Measurements from ENCODE around the gene GDPD1.

The GDPD1 gene

GRCh38 chr17:59185997-59186396 lies 34.3 kb upstream of the GDPD1 start:
- Histone ChIP-seq H3K9ac (ENCODE audit: low read length) (no peak overlapping the region), H3K36me3 (replicated peaks; ENCODE audit: low read depth, low read length) (peaks cover 23% of the 10 kb centered on the region), H3K79me2 (ENCODE audit: low read length) (no peaks in the 10 kb centered on the region), H3K27me3 (ENCODE audit: low read depth, low read length) (no peaks in the 10 kb centered on the region), H4K20me1 (ENCODE audit: insufficient read depth, low read length) (no peaks in the 10 kb centered on the region), H3K9me3 (ENCODE audit: insufficient read depth, low read length) (no peaks in the 10 kb centered on the region), H3K27ac (ENCODE audit: low read length) (no peak overlapping the region), H2AFZ (ENCODE audit: low read depth, low read length) (no peak overlapping the region), H3K4me1 (ENCODE audit: low read length) (no peaks in the 10 kb centered on the region), H3K4me3 (ENCODE audit: low read length) (no peak overlapping the region), H3K4me2 (ENCODE audit: low read length) (no peak overlapping the region)
- TF ChIP-seq EZH2phosphoT487 (IDR thresholded peaks at IDR 0.05; ENCODE audit: low read depth) (no peak), CTCF (IDR thresholded peaks at IDR 0.05; ENCODE audit: low read depth, low read length) (no peak)

GRCh38 chr17:59186850-59187249 lies 33.5 kb upstream of the GDPD1 start:
- H4K20me1 ChIP-seq (ENCODE audit: insufficient read depth, low read length): no peaks in the 10 kb centered on the region
- H3K27me3 ChIP-seq (ENCODE audit: low read depth, low read length): no peaks in the 10 kb centered on the region
- H3K36me3 ChIP-seq (replicated peaks; ENCODE audit: low read depth, low read length): peaks cover 28% of the 10 kb centered on the region
- no peak overlapping the region for H2AFZ ChIP-seq (ENCODE audit: low read depth, low read length)
- H3K27ac ChIP-seq (ENCODE audit: low read length): no peak overlapping the region
- no peak overlapping the region for H3K4me3 ChIP-seq (ENCODE audit: low read length)
- no peaks in the 10 kb centered on the region for H3K4me1 ChIP-seq (ENCODE audit: low read length)
- no peak overlapping the region for H3K9ac ChIP-seq (ENCODE audit: low read length)
- no peaks in the 10 kb centered on the region for H3K79me2 ChIP-seq (ENCODE audit: low read length)
- TF ChIP-seq EZH2phosphoT487 (IDR thresholded peaks at IDR 0.05; ENCODE audit: low read depth): no peak
- no peak for TF ChIP-seq CTCF (IDR thresholded peaks at IDR 0.05; ENCODE audit: low read depth, low read length)
- no peak overlapping the region for H3K4me2 ChIP-seq (ENCODE audit: low read length)
- H3K9me3 ChIP-seq (ENCODE audit: insufficient read depth, low read length): no peaks in the 10 kb centered on the region

- TF ChIP-seq CTCF (IDR thresholded peaks at IDR 0.05; ENCODE audit: low read depth, low read length) (no peak), EZH2phosphoT487 (IDR thresholded peaks at IDR 0.05; ENCODE audit: low read depth) (no peak)
- Histone ChIP-seq H3K27ac (ENCODE audit: low read length) (no peak overlapping the region), H3K9ac (ENCODE audit: low read length) (no peak overlapping the region), H3K4me2 (ENCODE audit: low read length) (no peak overlapping the region), H3K4me1 (ENCODE audit: low read length) (no peaks in the 10 kb centered on the region), H3K79me2 (ENCODE audit: low read length) (no peaks in the 10 kb centered on the region), H4K20me1 (ENCODE audit: insufficient read depth, low read length) (no peaks in the 10 kb centered on the region), H3K27me3 (ENCODE audit: low read depth, low read length) (no peaks in the 10 kb centered on the region), H3K36me3 (replicated peaks; ENCODE audit: low read depth, low read length) (peaks cover 43% of the 10 kb centered on the region), H2AFZ (ENCODE audit: low read depth, low read length) (no peak overlapping the region), H3K9me3 (ENCODE audit: insufficient read depth, low read length) (no peaks in the 10 kb centered on the region), H3K4me3 (ENCODE audit: low read length) (no peak overlapping the region)
These were observed 29.5 kb upstream of the GDPD1 start for GRCh38 chr17:59190806-59191205.

- Histone ChIP-seq H3K4me1 (ENCODE audit: low read length) (no peaks in the 10 kb centered on the region), H3K9ac (ENCODE audit: low read length) (no peak overlapping the region), H3K4me3 (ENCODE audit: low read length) (no peak overlapping the region), H3K9me3 (ENCODE audit: insufficient read depth, low read length) (no peaks in the 10 kb centered on the region), H3K27me3 (ENCODE audit: low read depth, low read length) (no peaks in the 10 kb centered on the region), H3K79me2 (ENCODE audit: low read length) (no peaks in the 10 kb centered on the region), H2AFZ (ENCODE audit: low read depth, low read length) (no peak overlapping the region), H3K36me3 (replicated peaks; ENCODE audit: low read depth, low read length) (peaks cover 40% of the 10 kb centered on the region), H4K20me1 (ENCODE audit: insufficient read depth, low read length) (no peaks in the 10 kb centered on the region), H3K27ac (ENCODE audit: low read length) (no peak overlapping the region), H3K4me2 (ENCODE audit: low read length) (no peak overlapping the region)
- TF ChIP-seq CTCF (IDR thresholded peaks at IDR 0.05; ENCODE audit: low read depth, low read length): no peak
- no peak for TF ChIP-seq EZH2phosphoT487 (IDR thresholded peaks at IDR 0.05; ENCODE audit: low read depth)
These were observed 26.9 kb upstream of the GDPD1 start for GRCh38 chr17:59193336-59193862.

All from OCI-LY3 (cell line).